Measurements from ENCODE around the gene YPEL3. TPM values are rescaled to one million over a fixed set of nuclear protein-coding genes. Genes with fewer than 3 reads are reported as not detected.

The YPEL3 gene
- total RNA-seq, 6 experiments from 2014 or later = 17.2 to 28.4 (median 19.1) TPM

DNA sequence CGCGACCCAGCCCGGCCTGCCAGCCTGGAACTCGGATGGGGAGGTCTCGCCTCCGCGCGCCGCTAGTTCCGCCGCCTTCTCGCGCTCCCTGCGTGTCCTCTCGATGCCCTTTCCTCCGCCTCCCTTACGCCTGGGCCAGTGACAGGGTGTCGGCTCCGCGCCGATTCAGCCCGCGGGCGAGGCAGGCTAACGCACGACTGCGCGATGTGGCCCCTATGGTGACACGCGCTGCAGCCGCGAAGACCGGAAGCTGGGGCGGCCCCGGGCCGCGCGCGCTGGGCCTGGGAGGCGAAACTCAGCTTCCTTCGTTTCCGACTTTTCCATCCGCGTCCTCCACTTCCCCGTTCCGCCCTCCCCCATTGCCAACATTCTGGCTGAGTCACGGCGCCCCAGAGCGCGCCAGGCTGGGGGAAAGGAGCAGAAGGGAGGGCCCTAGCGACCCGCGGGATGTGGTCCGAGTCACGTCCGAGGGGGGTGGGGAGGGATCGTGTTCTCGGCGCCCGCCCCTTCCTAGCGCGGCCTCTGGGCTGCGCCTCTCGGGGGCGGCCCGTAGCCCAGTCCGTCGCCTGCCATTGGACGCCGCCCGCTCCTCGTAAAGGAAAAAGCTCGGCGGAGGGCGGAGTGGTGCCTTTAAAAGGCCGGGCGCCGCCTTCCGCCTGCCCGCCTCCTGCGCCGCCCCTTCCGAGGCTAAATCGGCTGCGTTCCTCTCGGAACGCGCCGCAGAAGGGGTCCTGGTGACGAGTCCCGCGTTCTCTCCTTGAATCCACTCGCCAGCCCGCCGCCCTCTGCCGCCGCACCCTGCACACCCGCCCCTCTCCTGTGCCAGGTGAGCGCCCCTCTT, 30.7 kb downstream of the YPEL3 start, which contains the start of gene ALDOA:
TSS of gene ALDOA (plus strand) at position 659 of the 841 bp plus-strand sequence. CDS start 1,138 bp downstream, outside the sequence.
- Mint-ChIP-seq H3K27ac (peak within 1 kb of the TSS; percentile 97), H3K27me3 (ENCODE audit: insufficient read depth) (peaks cover 11% of the 10 kb centered on the region; the same call in 1 of the 2 replicates), H3K9me3 (no peaks in the 10 kb centered on the region), H3K4me1 (ENCODE audit: low read depth) (peaks cover 41% of the 10 kb centered on the region), H3K36me3 (ENCODE audit: low read depth) (peaks cover 33% of the 10 kb centered on the region), H3K4me3 (peak within 1 kb of the TSS; percentile 93)
- DNase-seq = peak; percentile 98
- TF ChIP-seq, protein P1, sequence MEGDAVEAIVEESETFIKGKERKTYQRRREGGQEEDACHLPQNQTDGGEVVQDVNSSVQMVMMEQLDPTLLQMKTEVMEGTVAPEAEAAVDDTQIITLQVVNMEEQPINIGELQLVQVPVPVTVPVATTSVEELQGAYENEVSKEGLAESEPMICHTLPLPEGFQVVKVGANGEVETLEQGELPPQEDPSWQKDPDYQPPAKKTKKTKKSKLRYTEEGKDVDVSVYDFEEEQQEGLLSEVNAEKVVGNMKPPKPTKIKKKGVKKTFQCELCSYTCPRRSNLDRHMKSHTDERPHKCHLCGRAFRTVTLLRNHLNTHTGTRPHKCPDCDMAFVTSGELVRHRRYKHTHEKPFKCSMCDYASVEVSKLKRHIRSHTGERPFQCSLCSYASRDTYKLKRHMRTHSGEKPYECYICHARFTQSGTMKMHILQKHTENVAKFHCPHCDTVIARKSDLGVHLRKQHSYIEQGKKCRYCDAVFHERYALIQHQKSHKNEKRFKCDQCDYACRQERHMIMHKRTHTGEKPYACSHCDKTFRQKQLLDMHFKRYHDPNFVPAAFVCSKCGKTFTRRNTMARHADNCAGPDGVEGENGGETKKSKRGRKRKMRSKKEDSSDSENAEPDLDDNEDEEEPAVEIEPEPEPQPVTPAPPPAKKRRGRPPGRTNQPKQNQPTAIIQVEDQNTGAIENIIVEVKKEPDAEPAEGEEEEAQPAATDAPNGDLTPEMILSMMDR (IDR thresholded peaks at IDR 0.05) = peak; percentile 35; the same call in 1 of the 2 replicates

DNA sequence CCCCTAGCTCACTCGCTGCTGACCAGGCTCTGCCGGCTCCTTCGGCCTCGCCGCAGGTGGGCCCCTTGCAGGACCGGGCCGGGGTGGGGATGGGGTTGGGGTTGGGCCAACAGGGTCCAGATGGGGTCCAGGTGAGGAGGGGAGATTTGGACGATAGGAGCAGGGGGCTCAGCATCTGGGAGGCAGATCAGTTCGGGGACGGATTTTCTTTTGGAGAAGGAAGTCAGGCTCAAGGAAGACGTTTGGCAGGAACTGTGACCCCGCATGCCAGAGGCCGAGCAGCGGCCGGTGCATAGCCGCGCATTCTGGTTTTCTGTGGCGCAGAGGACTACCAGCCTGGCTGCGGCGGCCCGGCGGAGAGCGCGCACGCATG, 31.3 kb downstream of the YPEL3 start:
- TF ChIP-seq, protein P1 (IDR thresholded peaks at IDR 0.05) = no peak
- H3K27ac Mint-ChIP-seq = peak overlapping the region; percentile 97

DNA sequence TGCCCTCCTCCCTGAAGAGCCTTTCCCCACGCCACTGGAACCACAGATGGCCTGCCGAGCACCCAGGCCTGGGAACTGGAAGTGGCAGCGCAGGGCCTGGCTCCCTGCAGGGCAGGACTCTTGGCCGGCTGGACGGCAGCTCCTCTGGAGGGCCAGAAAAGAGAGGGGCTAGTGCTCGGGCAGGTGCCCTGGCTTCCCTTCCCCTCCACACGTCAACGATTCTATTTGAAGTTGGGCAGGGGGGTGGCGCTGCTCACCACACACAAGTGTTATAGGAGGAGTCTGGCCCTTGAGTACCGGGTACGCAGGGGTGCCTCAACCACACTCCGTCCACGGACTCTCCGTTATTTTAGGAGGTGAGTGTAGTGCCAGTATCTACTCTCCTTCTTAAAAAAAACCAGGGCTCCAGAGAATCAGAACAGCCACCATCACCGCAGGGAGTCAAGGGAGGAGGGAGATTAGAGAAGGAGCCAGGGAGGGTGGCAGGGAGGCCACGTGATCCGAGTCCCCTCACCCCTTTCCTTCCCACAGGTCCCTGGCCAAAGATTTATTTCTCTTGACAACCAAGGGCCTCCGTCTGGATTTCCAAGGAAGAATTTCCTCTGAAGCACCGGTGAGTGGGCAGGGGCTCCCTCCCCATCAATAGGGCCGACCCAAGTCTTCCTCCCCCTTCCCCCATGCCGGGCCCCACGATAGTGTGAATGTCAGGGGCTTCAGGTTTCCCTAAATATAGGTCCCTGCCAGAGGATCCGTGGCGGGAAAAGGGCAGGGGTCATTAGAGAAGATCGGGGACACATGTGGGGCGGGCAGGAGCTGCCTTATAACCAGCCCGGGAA, 31.9 kb downstream of the YPEL3 start:
- no peak for DNase-seq
- TF ChIP-seq, protein P1 (IDR thresholded peaks at IDR 0.05) = peak; percentile 32; the same call in 1 of the 2 replicates
- Mint-ChIP-seq H3K4me3 (peak overlapping the region; percentile 93), H3K27me3 (ENCODE audit: insufficient read depth) (peaks cover 11% of the 10 kb centered on the region; the same call in 1 of the 2 replicates), H3K27ac (peak overlapping the region; percentile 97), H3K4me1 (ENCODE audit: low read depth) (peaks cover 36% of the 10 kb centered on the region), H3K9me3 (no peaks in the 10 kb centered on the region), H3K36me3 (ENCODE audit: low read depth) (peaks cover 31% of the 10 kb centered on the region)

More for the DNA sequence above, 31.3 kb downstream of the YPEL3 start:
- Mint-ChIP-seq H3K4me3 (peak overlapping the region; percentile 93), H3K9me3 (no peaks in the 10 kb centered on the region), H3K27me3 (ENCODE audit: insufficient read depth) (peaks cover 11% of the 10 kb centered on the region; the same call in 1 of the 2 replicates), H3K4me1 (ENCODE audit: low read depth) (peaks cover 41% of the 10 kb centered on the region), H3K36me3 (ENCODE audit: low read depth) (peaks cover 31% of the 10 kb centered on the region)
- DNase-seq = no peak

DNA sequence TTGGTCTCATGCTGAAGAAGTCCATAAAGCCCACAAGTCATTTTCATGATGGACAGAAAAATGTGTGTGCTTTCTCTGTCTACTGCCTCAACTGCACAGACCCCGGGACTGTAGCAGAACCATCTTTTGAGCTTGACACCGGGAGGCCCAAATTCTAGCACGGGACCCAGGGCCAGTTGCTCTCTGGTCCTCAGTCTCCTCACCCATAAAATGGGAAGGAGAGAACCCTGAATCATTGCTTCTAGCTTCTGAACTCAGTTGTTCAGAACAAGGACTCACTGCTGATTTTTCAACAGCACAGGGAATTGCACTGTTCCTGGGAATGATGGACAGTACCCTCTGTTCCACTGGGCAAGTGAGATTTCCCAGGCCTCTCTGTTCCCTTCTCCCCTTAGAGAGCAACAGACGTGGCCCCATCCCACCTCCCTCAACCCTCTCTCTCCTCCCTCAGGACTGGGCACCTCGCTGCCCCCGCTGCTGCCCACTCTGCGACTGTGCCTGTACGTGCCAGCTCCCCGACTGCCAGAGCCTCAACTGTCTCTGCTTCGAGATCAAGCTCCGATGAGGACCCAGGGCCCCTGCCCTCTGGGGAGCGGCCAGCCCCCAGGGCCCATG, 32.6 kb downstream of the YPEL3 start:
- Mint-ChIP-seq H3K36me3 (ENCODE audit: low read depth) (peaks cover 31% of the 10 kb centered on the region), H3K27ac (peak overlapping the region; percentile 97), H3K27me3 (ENCODE audit: insufficient read depth) (peaks cover 11% of the 10 kb centered on the region; the same call in 1 of the 2 replicates), H3K4me3 (peak overlapping the region; percentile 93), H3K4me1 (ENCODE audit: low read depth) (peaks cover 30% of the 10 kb centered on the region), H3K9me3 (no peaks in the 10 kb centered on the region)
- TF ChIP-seq, protein P1 (IDR thresholded peaks at IDR 0.05) = no peak
- DNase-seq = no peak

Data from HFFc6 (cell line).